K562 (cell line): Measurements from ENCODE around the gene ARHGAP33. TPM values are rescaled to one million over a fixed set of nuclear protein-coding genes. Genes with fewer than 3 reads are reported as not detected.
A peak's percentile ranks its signal among the peaks of the same experiment; 100 is the strongest.

Experiments
- CEBPG ChIP-seq, 3 experiments: fragments of 200-800 bp in 1 of 3; sonication (Bioruptor generic) in 1 of 3; sonication (generic) in 1 of 3; formaldehyde crosslinking in 1 of 3; IDR thresholded peaks in 2 of 3; conservative IDR thresholded peaks in 1 of 3; 2 replicates each; pipeline versions ENCODE4 v1.6.1 to v1.8.0; 2016 to 2022; ENCODE audit warnings: missing compliant biosample characterization in 2 of 3, missing genetic modification characterization in 2 of 3, mild to moderate bottlenecking in 1 of 3, missing genetic modification reagents in 1 of 3
- KLF13 ChIP-seq: fragments of 450-650 bp; IDR thresholded peaks from 2 replicates; pipeline ENCODE4 v1.6.1; 2016; ENCODE audit warnings: missing genetic modification characterization, low read depth, mild to moderate bottlenecking, missing compliant biosample characterization, moderate library complexity, borderline replicate concordance
- KLF6 ChIP-seq: fragments of 250-450 bp; sonication (Bioruptor Pico); IDR thresholded peaks from 2 replicates; pipeline ENCODE4 v1.4.0; 2020; ENCODE audit warnings: mild to moderate bottlenecking, moderate library complexity, borderline replicate concordance
- RBM22 ChIP-seq: fragments of 200-400 bp; formaldehyde crosslinking; IDR thresholded peaks from 2 replicates; pipeline ENCODE4 v1.6.1; 2018; ENCODE audit warnings: low read length, low read depth; ENCODE audit not compliant: poor library complexity, severe bottlenecking
- SAP30 ChIP-seq: fragments of 200-600 bp; sonication (generic); IDR thresholded peaks from 2 replicates; pipeline ENCODE4 v1.6.1; 2012; ENCODE audit warnings: borderline replicate concordance, low read depth, mild to moderate bottlenecking, moderate library complexity, low read length, control low read depth, inconsistent platforms; ENCODE audit not compliant: insufficient read depth, poor library complexity, severe bottlenecking
- SMAD2 ChIP-seq: fragments of 150-350 bp; IDR thresholded peaks from 2 replicates; pipeline ENCODE4 v1.6.1; 2014; ENCODE audit warnings: low read depth, mild to moderate bottlenecking, low read length
- SRSF1 ChIP-seq: fragments of 200-400 bp; formaldehyde crosslinking; IDR thresholded peaks from 2 replicates; pipeline ENCODE4 v1.6.1; 2017; ENCODE audit warnings: mild to moderate bottlenecking, low read depth, low read length, moderate library complexity
- TBP ChIP-seq: optimal IDR thresholded peaks from 2 replicates; pipeline ENCODE3; 2011; ENCODE audit warnings: low read depth, low read length, improper control_type of control experiment
- ZNF143 ChIP-seq: sonication (generic); formaldehyde crosslinking; IDR thresholded peaks from 2 replicates; pipeline ENCODE4 v1.9.0; 2022; ENCODE audit warnings: mild to moderate bottlenecking, missing genetic modification reagents
- ZNF436 ChIP-seq: fragments of 250-450, 450-650 bp; sonication (Bioruptor Pico); formaldehyde crosslinking; IDR thresholded peaks from 2 replicates; pipeline ENCODE4 v1.7.0; 2020; ENCODE audit warnings: mild to moderate bottlenecking
- polyA plus RNA-seq, 8 experiments: library from polyadenylated mRNA; depleted of rRNA in 4 of 8; stranded (reverse) in 5 of 8; unstranded in 3 of 8; fragments of >200 nt; fragmentation: Nextera tagmentation in 2 of 8; fragmentation: Illumina TruSeq in 1 of 8; extraction: Ambion mirVana in 2 of 8; extraction: Trizol in 1 of 8; gene quantifications; 2 replicates each; pipeline versions ENCODE4 v1.2.1 to v1.2.3, GENCODE V29; 2011 to 2014; ENCODE audit warnings: inconsistent platforms in 1 of 8, missing spikeins in 1 of 8
- total RNA-seq, 7 experiments: library from RNA; depleted of rRNA in 6 of 7; stranded (reverse); fragments of >200 nt in 6 of 7; fragmentation: Illumina TruSeq in 2 of 7; extraction: Trizol in 2 of 7; gene quantifications; 2 replicates each; pipeline versions ENCODE4 v1.2.1 to v1.2.3, GENCODE V29; 2011 to 2021; ENCODE audit warnings: low replicate concordance in 1 of 7
- TF ChIP-seq, protein P1 (sequence below): fragments of 250-450 bp; sonication (Bioruptor Pico); IDR thresholded peaks from 2 replicates; pipeline ENCODE4 v1.5.0; 2020; ENCODE audit warnings: mild to moderate bottlenecking
- TF ChIP-seq, protein P2 (sequence below): sonication (generic); formaldehyde crosslinking; IDR thresholded peaks from 2 replicates; pipeline ENCODE4 v1.8.1; 2023; ENCODE audit warnings: mild to moderate bottlenecking, missing genetic modification reagents, moderate library complexity

Gene ARHGAP33
- total and polyA plus RNA-seq, 9 of the 15 experiments (the other 6 are each of a cell fraction or from before 2014, with no cell fraction given), result 0.06 to 26.6 (median 1.6) TPM; not detected in 1

DNA sequence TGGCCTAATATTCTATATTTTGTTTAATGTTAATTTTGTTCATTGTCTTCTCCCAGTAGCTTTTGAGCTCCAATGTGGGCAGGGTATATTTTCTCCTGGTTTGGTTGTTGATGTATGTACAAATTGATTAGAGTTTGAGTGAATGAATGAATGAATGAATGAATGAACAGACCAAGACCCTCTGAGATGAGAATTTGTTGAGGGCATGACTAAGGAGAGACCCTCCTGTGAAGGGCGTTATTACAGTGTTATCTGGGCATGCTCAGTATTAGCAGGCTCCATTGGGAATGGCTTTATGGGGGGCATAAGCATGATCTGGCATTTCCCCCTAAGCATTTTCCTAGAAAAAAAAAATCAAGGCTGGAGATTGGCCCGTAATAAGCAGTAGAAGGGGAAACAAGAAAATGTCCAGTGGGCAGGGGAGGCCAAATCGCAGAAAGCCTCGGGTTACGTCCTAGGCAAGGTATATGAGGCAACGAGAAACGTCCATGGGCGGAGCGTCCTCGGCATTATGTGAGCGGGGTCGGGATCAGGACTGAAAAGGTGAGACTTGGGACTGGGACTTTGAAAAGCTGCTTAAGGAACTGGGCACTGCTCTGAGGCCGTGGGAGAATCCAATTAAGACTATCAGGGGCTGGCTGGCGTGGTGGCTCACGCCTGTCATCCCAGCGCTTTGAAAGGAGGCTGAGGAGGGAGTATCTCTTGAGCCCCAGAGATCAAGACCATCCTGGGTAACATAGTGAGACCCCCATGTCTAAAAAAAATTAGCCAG, 904 bp upstream of the ARHGAP33 start (continued):
- peak; percentile 23; the same call in 1 of the 2 replicates for TF ChIP-seq CEBPG (CRISPR knock-in tag; IDR thresholded peaks at IDR 0.05)
- peak in 1 of 2 experiments; percentile 24; a peak in 1 of 4 replicates for TF ChIP-seq CEBPG (tag; conservative IDR thresholded peaks at IDR 0.05 in 1 of 2, IDR thresholded peaks at IDR 0.05 in 1 of 2)
- TF ChIP-seq, protein P1, sequence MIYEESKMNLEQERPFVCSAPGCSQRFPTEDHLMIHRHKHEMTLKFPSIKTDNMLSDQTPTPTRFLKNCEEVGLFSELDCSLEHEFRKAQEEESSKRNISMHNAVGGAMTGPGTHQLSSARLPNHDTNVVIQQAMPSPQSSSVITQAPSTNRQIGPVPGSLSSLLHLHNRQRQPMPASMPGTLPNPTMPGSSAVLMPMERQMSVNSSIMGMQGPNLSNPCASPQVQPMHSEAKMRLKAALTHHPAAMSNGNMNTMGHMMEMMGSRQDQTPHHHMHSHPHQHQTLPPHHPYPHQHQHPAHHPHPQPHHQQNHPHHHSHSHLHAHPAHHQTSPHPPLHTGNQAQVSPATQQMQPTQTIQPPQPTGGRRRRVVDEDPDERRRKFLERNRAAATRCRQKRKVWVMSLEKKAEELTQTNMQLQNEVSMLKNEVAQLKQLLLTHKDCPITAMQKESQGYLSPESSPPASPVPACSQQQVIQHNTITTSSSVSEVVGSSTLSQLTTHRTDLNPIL (CRISPR knock-in tag), result no peak
- no peak for TF ChIP-seq KLF6 (CRISPR knock-in tag)
- TF ChIP-seq SRSF1, result no peak
- no peak for TF ChIP-seq SMAD2
- TF ChIP-seq RBM22, result no peak
- no peak for TF ChIP-seq ZNF436 (CRISPR knock-in tag)
- no peak for TF ChIP-seq TBP
- no peak for TF ChIP-seq ZNF143
- no peak for TF ChIP-seq KLF13 (tag)
- TF ChIP-seq, protein P2, sequence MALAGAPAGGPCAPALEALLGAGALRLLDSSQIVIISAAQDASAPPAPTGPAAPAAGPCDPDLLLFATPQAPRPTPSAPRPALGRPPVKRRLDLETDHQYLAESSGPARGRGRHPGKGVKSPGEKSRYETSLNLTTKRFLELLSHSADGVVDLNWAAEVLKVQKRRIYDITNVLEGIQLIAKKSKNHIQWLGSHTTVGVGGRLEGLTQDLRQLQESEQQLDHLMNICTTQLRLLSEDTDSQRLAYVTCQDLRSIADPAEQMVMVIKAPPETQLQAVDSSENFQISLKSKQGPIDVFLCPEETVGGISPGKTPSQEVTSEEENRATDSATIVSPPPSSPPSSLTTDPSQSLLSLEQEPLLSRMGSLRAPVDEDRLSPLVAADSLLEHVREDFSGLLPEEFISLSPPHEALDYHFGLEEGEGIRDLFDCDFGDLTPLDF, result peak; percentile 8; the same call in 1 of the 2 replicates
- TF ChIP-seq SAP30, result peak; percentile 15
